ENCODE results near the gene ELP2.
"Not testable (repeated sequence)": the region's sequence is repeated elsewhere in the genome, so short reads cannot be mapped to it uniquely, and the experiment has no call there.

The ELP2 gene

GRCh38 chr18:36129300-36130038 is at the start of gene ELP2, which contains the start of gene SLC39A6:
ELP2 (plus strand) TSS chr18:36129899; CDS start chr18:36129934, 35 bp downstream.
SLC39A6 (minus strand) TSS chr18:36129340; CDS start chr18:36127007, 2,333 bp downstream.
- TF ChIP-seq, protein P1, sequence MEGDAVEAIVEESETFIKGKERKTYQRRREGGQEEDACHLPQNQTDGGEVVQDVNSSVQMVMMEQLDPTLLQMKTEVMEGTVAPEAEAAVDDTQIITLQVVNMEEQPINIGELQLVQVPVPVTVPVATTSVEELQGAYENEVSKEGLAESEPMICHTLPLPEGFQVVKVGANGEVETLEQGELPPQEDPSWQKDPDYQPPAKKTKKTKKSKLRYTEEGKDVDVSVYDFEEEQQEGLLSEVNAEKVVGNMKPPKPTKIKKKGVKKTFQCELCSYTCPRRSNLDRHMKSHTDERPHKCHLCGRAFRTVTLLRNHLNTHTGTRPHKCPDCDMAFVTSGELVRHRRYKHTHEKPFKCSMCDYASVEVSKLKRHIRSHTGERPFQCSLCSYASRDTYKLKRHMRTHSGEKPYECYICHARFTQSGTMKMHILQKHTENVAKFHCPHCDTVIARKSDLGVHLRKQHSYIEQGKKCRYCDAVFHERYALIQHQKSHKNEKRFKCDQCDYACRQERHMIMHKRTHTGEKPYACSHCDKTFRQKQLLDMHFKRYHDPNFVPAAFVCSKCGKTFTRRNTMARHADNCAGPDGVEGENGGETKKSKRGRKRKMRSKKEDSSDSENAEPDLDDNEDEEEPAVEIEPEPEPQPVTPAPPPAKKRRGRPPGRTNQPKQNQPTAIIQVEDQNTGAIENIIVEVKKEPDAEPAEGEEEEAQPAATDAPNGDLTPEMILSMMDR (IDR thresholded peaks at IDR 0.05; ENCODE audit: control insufficient read depth, insufficient read depth, low read depth, low read length, missing control alignments) = no peak
- peak; percentile 82 for DNase-seq (ENCODE audit: low read depth)
- peak within 1 kb of the TSS; percentile 98 for H3K4me3 ChIP-seq (ENCODE audit: control insufficient read depth, low read depth, low read length)

- DNase-seq (ENCODE audit: low read depth); H3K4me3 ChIP-seq (ENCODE audit: control insufficient read depth, low read depth, low read length): not testable (repeated sequence)
These were observed 48.6 kb upstream of the ELP2 start for GRCh38 chr18:36081118-36081517.

DNA sequence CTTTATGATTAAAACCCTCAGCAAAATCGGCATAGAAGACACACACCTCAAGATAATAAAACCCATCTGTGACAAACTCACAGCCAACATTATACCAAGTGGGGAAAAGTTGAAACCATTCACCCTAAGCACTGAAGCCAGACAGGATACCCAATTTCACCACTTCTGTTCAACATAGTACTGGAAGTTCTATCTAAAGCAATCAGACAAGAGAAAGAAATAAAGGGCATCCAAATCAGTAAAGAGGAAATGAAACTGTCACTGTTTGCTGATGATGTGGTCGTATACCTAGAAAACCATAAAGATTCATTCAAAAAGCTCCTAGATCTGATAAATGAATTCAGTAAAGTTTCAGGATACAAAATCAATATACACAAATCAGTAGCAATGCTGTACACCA is 46.0 kb upstream of the ELP2 start:
- TF ChIP-seq, protein P1 (IDR thresholded peaks at IDR 0.05; ENCODE audit: control insufficient read depth, insufficient read depth, low read depth, low read length, missing control alignments) = no peak
- H3K4me3 ChIP-seq (ENCODE audit: control insufficient read depth, low read depth, low read length) = no peak overlapping the region
- no peak for DNase-seq (ENCODE audit: low read depth)

- DNase-seq (ENCODE audit: low read depth) = no peak
- TF ChIP-seq, protein P1 (IDR thresholded peaks at IDR 0.05; ENCODE audit: control insufficient read depth, insufficient read depth, low read depth, low read length, missing control alignments) = no peak
- H3K4me3 ChIP-seq (ENCODE audit: control insufficient read depth, low read depth, low read length) = no peak overlapping the region
These were observed 44.5 kb upstream of the ELP2 start for GRCh38 chr18:36085195-36085594.

GRCh38 chr18:36086186-36086585 is 43.5 kb upstream of the ELP2 start:
- TF ChIP-seq, protein P1 (IDR thresholded peaks at IDR 0.05; ENCODE audit: control insufficient read depth, insufficient read depth, low read depth, low read length, missing control alignments) = no peak
- H3K4me3 ChIP-seq (ENCODE audit: control insufficient read depth, low read depth, low read length) = no peak overlapping the region
- no peak for DNase-seq (ENCODE audit: low read depth)

- TF ChIP-seq, protein P1 (IDR thresholded peaks at IDR 0.05; ENCODE audit: control insufficient read depth, insufficient read depth, low read depth, low read length, missing control alignments) = no peak
- no peak for DNase-seq (ENCODE audit: low read depth)
- no peak overlapping the region for H3K4me3 ChIP-seq (ENCODE audit: control insufficient read depth, low read depth, low read length)
These were observed 41.4 kb upstream of the ELP2 start for GRCh38 chr18:36088256-36088655.

DNA sequence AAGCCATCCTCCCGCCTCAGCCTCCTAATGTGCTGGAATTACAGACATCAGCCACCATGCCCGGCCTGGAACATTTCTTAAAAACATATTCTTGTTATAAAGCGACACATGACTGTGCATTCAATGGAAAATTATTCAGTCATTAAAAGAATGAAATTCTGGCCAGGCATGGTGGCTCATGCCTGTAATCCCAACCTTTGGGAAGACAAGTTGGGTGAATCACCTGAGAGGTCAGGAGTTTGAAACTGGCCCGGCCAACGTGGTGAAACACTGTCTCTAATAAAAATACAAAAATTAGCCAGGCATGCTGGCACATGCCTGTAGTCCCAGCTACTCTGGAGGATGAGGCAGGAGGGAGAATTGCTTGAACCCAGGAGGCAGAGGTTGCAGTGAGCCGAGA is 40.7 kb upstream of the ELP2 start:
- DNase-seq (ENCODE audit: low read depth) = no peak
- TF ChIP-seq, protein P1 (IDR thresholded peaks at IDR 0.05; ENCODE audit: control insufficient read depth, insufficient read depth, low read depth, low read length, missing control alignments) = no peak
- no peak overlapping the region for H3K4me3 ChIP-seq (ENCODE audit: control insufficient read depth, low read depth, low read length)

DNA sequence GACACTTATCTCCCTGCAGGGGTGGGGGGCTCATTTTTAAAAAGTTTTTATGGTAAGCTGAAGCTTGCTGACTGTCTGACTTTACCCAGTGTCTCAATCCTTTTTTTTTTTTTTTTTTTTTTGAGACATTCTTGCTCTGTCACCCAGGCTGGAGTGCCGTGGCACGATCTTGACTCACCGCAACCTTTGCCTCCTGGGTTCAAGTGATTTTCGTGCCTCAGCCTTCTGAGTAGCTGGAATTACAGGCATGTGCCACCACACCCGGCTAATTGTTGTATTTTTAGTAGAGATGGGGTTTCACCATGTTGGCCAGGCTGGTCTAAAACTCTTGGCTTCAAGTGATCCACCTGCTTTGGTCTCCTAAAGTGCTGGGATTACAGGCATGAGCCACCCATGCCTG is 37.6 kb upstream of the ELP2 start:
- not testable (repeated sequence) for H3K4me3 ChIP-seq (ENCODE audit: control insufficient read depth, low read depth, low read length); DNase-seq (ENCODE audit: low read depth)
